CD4-positive, alpha-beta T cell treated with Interleukin-21 for 1 hour (primary cell): ENCODE results near the gene ABAT.

Experiments used
- DNase-seq: peaks from one replicate; pipeline ENCODE4 v3.0.0-alpha.2; 2020

The ABAT gene

DNA sequence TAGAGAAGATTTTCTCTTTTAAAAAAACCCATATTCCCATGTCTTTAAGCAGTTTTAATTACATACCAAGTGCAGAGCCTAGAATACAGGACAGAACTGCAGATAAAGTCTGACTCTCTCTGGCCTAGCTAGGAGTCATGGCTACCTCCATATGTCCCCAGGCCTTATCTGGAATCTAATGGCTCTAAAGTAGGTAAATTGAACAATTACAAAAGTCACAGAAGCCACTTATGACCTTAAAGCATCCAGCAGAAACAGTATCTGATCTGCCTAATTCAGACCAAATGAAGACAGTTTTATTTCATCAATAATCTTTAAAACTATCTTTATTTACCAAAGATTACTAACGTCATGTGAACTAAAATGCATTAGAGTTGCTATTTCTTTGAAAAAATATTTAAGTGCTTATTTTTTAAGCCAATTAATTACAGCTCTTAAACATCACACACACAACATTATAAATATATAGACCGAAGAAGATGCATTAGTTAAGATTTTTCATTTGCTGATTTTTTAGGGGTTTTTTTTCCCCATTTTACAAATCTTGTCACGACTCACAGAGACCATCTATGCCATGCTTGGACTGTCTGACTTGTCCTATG is 152.0 kb downstream of the ABAT start:
- DNase-seq, result no peak

DNA sequence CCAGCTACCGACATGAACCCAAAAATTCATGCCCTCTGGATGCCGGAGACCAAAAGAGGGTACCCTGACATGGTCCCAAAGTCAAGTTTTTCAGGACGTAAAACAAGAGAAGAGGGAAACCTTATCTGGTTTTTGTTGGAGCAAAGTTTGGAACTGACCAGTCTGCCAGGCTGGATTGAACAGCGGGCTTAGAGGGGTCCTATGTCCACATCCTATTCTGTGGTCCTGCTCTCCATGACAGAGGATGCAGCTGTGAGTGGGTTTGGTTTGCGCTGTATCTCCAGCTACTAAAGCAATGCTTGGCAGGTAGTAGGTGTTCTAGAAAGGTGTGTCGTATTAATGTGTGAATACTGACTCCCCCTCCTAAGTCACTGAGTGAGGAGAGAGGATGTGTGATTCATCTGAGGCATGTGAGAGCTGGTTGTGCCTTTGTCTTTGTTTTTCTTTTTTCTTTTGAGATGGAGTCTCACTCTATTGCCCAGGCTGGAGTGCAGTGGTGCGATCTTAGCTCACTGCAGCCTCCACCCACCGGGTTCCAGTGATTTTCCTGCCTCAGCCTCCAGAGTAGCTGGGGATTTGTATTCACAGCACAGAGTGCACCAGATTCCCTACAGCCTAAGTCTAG is 154.2 kb downstream of the ABAT start:
- DNase-seq, result no peak

DNA sequence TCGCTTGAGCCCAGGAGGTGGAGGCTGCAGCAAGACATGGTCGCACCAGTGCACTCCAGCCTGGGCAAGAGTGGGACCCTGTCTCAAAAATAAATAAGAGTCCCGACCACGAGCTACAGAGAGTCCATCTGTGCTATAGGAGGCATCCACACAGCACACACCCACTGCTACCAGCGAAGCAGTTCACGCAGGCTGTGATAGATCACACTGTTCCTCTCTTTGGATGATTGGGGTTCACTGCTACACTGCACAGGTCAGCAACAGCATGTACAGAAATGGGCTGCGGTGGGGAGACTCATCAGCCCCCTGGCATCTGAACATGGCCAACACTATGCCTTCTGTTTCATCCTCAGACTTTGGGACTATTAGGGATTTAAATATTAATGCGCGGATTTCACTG is 157.0 kb downstream of the ABAT start:
- DNase-seq, result no peak

DNA sequence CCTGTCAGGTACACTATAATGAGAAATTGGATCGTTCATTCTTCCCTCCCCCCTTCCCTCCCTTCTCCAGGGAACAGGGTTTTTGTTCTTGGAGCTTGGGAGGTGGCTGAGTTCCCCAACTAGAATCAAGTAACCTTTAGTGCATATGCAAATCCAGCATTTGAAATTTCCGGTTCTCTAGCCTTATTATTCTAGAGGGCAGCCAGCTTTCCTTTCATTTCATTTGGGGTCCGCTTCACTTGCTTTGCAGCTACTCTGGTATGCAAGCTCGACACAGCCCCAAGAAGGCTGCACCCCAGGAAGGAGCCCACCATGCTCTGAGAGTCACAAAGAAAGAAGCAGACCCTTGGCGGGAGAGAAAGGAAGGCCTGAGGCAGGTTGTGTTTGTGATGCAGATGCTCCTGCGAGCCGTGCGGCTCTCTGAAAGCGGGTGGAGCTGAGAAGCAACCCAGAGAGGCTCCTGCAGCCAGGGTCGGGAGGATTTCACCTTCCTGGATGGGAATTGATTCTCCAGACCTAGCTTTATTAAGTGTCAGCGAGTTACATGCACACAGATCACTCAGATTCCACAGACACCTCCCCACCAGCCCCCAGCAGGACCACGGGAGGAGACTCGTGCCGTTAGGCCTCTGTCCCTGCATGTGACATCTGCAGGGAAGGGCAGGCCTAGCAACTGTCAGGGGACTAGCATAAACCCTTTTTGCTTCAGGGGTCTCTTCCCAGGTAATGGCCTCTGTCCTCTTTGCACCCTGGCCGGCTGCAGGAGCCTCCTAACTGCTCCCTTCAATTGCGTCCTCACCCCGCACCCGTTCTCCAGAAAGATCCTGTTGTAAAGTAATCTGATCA is 157.7 kb downstream of the ABAT start:
- DNase-seq, result no peak

DNA sequence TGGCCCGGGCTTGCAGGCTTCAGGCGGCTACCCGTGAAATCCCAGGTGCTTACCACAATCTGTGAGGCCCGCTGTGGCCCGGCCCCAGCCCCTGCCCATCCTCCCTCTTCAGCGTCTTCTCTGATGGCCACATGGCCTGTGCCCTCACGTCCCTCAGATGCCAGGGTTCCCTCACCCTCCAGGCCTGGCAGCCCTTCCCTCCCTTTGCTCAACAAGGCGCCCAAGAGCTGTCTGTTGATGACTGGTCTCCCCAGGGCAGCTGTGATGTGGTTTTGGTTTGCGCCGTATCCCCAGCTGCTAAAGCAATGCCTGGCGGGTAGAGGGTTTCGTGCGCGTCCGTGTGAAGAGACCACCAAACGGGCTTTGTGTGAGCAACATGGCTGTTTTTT is 158.3 kb downstream of the ABAT start:
- no peak for DNase-seq
